ENCODE measurements around the gene NOVA1.
"Not testable (repeated sequence)": the region's sequence is repeated elsewhere in the genome, so short reads cannot be mapped to it uniquely, and the experiment has no call there.

NOVA1 gene, protein sequence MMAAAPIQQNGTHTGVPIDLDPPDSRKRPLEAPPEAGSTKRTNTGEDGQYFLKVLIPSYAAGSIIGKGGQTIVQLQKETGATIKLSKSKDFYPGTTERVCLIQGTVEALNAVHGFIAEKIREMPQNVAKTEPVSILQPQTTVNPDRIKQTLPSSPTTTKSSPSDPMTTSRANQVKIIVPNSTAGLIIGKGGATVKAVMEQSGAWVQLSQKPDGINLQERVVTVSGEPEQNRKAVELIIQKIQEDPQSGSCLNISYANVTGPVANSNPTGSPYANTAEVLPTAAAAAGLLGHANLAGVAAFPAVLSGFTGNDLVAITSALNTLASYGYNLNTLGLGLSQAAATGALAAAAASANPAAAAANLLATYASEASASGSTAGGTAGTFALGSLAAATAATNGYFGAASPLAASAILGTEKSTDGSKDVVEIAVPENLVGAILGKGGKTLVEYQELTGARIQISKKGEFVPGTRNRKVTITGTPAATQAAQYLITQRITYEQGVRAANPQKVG
- 0 reads per million in 4 experiments for total RNA-seq

DNA sequence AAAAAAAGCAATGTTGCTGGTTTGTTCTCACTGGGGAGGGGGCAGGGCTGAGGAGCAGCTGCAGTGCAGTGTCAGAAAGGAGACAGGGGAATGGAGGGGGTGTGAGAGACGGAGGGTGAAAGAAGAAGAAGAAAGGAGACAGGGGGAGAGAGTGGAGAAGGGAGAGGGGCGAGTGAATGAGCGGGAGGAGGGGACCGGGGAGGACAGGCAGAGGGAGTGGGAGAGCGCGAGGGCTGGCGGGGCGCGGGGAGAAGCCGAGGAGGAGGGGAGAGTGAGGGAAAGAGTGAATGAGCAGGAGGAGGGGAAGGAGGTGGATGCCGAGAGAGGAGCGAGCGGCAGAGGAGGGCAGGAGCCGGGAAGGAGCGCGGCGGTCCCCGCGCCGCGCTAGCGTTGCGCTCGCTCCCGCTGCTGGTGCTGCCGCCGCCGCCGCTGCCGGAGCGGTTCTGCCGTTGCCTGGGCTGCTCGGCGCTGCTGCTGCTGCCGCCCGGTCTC lies at the start of gene NOVA1:
Gene NOVA1, minus strand, starts transcription at position 445 of the 492 bp plus-strand sequence. CDS start 597 bp downstream, outside the sequence.
- no peak for DNase-seq

DNA sequence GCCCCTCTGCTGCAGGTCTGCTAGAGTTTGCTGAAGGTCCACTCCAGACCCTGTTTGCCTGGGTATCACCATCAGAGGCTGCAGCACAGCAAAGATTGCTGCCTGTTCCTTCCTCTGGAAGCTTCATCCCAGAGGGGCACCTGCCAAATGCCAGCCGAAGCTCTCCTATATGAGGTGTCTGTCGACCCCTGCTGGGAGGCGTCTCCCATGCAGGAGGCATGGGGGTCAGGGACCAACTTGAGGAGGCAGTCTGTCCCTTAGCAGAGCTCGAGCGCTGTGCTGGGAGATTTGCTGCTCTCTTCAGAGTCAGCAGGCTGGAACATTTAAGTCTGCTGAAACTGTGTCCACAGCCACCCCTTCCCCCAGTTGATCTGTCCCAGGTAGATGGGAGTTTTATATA lies 47.2 kb upstream of the NOVA1 start:
- DNase-seq: not testable (repeated sequence)

DNA sequence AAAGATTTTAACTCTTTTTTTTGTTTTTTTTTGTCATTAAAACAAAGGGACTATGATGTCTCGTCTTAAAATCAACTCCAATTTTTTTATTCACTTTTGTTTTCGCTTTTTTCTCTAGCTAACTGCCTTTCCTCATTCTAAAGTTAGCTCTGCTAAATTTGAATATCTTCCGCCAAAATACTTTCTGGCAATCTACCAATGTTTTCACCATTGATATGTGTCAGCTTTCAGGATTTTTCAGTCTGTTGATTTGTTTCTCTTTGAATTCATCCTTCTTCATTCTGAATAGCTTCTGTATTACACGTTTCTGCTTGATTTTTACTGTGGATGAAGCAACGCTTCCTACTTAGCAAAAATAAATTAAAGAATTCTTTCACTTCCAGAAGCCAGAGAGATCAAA lies 38.7 kb upstream of the NOVA1 start:
- DNase-seq: no peak

DNA sequence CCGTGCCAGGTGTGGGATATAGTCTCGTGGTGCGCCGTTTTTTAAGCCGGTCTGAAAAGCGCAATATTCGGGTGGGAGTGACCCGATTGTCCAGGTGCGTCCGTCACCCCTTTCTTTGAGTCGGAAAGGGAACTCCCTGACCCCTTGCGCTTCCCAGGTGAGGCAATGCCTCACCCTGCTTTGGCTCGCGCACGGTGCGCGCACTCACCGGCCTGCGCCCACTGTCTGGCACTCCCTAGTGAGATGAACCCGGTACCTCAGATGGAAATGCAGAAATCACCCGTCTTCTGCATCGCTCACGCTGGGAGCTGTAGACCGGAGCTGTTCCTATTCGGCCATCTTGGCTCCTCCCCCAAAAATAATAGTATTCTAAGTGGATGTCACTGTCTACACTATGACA lies 37.1 kb upstream of the NOVA1 start:
- not testable (repeated sequence) for DNase-seq

DNA sequence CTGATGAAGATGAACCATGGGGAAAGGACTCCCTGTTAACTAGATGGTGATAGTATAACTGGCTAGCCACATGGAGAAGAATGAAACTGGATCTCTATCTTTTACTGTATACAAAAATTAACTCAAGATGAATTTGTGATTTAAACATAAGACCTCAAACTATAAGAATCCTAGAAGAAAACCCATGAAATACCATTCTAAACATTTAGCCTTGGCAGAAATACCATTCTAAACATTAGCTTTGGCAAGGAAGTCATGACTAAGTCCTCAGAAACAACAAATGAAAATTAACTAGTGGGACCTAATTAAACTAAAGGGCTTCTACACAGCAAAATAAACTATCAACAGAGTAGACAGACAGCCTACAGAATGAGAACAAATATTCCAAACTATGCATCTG lies 28.4 kb upstream of the NOVA1 start:
- no peak for DNase-seq

DNA sequence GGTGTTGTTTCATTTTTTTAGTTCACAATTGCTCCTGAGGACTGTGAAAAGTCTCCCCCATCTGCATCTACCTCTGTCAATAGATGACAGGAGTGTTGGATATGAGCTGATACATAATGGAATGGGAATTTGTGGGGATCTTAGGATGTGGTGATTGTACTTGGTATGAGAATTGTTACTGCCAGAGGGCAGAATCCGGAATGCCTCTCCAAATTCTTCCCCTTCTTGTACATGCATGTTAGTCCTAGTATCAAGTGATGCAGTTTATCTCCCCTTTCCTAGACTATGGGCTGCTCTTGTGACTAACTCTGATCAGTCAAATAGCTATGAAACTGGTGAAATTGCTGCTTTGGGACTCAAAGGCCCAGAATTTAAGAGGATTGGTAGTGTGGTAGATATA lies 24.8 kb upstream of the NOVA1 start:
- no peak for DNase-seq

DNA sequence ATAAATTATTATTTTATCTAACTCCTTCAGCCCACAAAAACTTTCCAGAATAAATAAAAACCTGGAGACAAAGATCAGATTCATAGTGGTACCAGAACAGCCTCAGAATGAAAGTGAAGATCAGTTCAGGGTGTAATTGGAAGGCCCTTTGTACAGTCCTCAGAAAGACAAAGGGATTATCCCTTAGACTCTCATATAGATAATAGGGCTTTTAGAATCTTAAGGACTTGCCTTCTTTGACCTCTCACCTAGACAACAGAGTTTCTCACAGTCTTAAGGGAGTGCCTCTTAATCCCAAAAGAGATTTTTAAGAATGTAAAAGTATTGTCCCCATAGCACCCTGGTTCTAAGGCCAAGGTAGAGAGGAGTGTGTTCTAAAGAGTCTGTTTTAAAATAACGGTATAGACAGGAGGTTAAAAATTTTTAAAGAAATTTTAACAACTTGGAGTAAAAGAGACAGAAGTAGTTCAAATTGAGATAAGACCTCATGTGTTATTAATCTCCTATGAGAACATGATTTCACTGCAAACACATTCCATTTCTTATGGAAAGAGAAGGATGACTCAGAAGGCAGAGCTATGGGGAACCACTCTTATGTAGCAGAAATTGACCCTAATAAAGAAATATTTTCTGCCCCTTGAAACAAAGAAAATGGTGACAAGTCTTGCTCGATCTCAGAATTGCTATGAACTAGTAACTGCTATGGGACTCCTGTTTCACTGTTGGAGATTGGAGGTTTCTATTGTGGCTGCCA lies 24.2 kb upstream of the NOVA1 start:
- DNase-seq: no peak

DNA sequence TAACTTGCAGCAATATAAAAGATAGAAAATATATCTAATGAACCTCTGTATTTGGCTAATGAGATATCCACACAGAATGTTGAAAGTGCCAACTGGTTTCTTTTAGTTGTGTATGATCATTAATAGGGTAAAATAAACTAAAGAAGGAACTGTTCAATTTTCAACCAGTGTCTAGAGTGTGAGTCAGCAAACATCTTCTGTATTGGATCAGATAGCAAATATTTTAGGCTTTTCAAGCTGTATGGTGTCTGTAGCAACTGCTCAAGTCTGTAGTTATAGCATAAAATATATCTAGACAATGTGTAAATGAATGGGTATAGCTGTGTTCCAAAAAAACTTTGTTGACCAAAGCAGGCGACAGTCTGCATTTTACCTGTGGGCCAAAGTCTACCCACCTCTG lies 23.5 kb upstream of the NOVA1 start:
- DNase-seq: no peak

DNA sequence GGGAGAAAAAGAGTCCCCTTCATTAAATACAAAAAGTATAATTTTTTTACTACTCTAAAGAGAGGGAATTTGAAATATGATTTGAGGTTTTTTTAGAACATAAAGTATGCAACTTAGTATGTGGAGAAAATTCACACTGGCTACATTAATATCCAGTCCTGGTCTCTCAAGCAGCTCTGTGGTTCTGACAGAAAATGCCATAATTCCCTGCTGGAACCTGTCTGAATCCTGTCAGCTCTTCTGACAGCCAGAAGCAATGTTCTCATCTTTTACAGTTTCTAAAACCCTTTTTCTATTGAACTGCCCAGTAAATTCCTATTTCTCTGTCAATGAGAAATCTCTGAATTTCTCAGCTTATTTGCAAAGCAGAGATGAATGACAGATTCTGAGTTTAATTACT lies 13.4 kb upstream of the NOVA1 start:
- DNase-seq: no peak

DNA sequence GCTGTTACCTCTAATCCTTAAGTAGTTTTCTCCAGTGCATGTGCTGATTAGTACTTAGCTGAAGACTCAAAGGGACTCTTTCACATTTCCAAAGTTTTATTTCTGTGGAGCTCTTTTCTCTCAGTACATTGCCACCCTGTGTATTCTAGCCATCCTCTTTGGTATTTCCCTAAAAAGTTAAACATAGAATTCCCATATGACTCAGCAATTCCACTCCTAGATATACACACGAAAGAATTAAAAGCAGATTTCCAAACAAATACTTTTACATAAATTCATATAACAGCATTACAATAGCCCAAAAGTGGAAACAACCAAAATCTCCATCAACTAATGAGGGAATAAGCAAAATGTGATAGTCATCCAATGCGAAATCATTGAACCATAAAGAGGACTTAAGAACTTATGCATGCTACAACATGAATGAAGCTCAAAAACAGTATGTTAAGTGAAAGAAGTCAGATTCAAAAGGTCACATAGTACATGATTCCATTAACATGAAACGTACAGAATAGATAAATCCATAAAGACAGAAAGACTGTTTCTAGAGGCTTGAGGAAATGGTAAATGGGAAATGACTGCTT lies 9.0 kb upstream of the NOVA1 start:
- no peak for DNase-seq

DNA sequence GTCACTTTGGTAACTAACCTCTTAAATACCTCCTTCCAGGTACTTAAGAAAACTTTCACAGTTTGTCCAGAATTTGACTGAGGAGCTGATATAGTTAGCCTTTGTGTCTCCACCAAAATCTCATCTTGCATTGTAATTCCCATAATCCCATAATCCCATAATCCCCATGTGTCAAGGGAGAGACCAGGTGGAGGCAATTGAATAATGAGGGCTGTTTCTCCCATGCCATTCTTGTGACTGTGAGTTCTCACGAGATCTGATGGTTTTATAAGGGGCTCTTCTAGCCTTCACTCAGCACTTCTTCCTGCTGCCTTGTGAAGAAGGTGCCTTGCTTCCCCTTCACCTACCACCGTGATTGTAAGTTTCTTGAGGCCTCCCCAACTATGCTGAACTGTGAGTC lies 7.8 kb upstream of the NOVA1 start:
- DNase-seq: no peak

DNA sequence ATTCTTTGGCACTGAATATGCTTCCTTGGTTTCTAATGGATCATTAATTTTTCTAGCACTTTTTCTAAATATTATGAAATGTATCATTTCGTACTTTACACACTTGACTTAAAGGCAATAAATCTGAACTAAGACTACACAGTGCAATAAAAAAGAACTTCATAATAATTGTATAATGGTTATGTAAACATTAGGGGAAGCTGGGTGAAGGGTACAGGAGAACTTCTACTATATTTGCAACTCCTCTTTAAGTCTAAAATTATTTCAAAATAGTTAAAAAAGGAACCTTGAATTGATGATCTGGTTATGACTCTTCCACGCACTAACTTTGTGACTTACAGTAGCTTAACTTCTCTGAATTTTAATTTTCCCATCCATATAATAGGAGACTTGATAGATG lies 5.1 kb upstream of the NOVA1 start:
- no peak for DNase-seq

DNA sequence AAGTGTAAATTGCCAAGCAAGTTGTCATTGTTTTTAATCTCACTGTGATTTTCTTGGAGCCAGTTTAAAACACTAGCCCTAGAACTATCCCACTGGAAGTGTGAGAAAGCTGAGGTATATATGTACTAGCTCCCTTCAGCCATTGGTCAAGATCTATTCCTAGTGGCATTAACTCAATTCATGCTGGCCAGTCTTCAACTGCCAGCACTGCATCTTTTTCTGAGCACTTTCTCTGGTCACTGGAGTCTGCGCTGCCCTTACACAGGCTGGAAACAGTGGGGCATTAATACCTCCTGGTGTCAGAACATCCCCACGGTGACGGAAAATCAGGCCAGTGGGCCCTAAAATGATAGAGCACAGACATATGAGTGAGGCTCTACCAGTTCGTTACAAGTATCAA lies 4.0 kb upstream of the NOVA1 start:
- DNase-seq: no peak

DNA sequence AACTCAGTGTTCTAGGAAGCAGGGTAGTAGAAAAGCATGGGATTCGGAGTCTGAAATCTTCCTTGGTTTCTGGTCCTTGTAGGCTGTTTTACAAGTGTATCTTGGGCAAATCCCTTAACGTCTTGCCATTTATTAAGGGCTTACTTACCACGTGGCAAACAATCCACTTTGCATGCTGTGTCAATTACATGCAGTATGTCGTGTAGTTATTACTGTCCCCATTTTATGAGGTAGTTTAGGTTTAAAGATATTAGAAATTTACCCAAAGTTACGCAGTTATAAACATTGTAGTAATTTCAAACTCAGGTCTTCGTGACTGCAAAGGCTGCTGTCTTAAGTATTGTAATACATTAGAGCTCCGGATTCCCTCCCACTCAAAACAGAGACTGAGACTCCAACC lies 1.5 kb upstream of the NOVA1 start:
- no peak for DNase-seq

DNA sequence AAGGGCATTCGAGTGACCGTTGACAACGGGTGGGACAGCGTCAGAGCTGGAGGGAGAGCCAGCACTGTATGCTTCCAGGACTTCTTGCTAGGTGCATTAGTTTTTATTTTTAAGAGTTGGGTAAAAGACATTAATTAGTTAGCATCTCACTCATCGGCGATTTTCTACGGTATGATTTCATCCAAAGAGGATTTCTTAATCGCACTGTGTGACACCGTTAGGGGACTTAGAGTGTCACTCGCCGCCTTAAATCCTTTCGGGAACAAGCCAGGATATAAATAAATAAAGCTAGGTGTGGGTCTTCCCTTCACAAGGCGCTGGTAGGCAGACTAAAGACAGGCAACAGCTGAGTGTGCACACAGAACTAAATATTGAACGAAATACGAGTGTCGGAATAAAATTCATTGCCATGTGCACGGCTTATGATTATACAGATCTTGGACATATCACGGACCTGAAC lies 869 bp upstream of the NOVA1 start:
- no peak for DNase-seq

DNA sequence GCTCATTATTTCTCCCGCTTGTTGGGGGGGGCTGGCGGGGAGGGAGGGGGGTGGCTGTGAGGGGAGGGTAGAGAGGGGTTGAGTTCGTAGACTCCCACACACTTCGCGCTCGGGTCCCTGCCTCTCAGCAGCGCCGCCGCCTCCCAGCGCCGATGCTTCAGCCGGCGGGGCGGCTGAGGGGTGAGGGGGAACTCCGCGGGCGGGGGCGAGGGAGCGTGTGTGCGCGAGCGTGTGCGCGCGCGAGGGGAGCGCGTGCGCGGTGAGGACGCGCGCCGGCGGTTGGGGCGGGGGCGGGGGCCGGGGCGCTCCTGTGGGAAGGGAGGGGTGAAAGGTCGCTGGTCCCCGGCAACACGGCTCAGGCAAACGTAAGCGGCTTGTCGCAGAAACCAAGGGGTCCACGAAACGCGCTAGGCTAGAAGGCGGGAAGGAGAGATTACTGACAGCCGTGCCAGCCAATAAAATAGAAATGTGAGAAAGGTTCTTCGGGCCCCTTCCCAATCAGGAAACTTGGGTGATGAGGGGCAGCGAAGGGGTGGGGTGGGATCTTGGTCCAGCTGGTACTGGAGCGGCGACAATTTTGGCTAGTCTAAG lies 343 bp upstream of the NOVA1 start:
- DNase-seq: no peak

DNA sequence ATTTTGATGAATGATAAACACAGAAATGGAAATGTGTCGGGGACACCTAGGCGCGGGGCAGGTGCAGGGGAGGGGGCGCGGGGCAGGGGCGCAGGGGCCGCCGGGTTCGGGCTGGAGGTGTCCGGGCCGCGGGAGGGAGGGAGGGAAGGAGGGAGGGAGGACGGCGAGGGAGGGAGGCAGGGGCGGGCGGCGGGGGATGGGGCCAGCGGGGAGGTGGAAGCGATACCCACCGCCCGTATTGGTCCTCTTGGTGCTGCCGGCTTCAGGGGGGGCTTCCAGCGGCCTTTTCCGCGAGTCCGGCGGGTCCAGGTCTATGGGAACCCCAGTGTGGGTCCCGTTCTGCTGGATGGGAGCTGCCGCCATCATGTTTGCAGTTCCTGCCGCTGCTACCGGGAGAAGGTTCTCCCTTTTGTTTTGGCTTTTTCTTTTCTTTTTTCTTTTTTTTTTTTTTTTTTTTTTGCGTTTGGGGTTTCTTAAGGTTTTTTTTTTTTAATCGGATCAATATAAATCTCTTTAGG lies 703 bp downstream of the NOVA1 start:
- no peak for DNase-seq

DNA sequence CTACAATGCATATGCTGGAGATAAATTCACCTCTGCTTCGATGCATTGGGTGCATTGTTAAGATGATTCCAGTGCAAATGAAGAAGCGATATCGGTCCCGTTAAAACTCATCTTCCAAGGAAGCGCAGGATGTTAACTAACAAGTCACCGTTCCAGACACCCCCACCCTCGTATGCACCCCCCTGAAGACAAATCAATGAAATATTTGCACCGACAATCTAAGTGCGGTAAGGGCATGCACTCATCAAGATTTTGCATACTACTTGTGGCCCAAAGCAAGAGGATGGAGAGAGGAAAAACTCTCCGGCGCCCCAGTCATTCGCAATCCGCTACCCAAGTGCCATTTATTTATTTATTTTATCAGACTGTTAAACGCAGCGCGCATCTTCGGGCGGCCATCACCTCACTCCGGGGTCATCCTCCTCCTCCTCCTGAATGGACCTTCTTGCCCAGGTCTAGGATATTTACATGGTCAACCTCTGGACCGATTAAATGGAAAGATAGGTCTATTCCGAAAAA lies 1.2 kb downstream of the NOVA1 start:
- DNase-seq: no peak

DNA sequence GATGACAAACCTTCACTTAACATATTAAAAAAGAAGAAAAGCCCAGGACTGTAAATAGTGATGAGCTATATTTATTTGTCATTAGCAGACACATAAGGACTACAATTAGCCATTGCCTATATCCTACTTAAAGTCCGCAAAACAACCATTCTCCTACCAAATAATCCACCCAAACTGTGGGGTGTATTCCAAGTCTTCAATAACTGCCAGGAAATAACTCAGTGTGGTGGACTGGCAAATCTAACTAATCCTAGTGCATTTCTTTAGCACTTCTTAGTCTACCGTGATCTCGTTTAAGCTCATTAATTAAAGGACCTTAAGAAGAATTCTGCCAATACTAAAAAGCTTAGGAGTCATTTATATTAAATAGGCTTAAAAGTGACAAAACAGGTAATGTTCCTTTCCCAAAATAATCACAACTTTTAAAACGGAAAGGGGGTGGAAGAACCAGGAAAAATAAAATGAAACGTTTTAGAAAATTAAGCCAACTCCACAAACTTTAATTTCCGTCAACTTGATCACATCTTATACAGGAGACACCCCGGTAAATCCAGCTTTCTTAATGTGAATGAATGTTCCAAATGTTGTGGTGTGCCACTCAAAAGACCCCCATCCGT lies 1.8 kb downstream of the NOVA1 start:
- DNase-seq: no peak

DNA sequence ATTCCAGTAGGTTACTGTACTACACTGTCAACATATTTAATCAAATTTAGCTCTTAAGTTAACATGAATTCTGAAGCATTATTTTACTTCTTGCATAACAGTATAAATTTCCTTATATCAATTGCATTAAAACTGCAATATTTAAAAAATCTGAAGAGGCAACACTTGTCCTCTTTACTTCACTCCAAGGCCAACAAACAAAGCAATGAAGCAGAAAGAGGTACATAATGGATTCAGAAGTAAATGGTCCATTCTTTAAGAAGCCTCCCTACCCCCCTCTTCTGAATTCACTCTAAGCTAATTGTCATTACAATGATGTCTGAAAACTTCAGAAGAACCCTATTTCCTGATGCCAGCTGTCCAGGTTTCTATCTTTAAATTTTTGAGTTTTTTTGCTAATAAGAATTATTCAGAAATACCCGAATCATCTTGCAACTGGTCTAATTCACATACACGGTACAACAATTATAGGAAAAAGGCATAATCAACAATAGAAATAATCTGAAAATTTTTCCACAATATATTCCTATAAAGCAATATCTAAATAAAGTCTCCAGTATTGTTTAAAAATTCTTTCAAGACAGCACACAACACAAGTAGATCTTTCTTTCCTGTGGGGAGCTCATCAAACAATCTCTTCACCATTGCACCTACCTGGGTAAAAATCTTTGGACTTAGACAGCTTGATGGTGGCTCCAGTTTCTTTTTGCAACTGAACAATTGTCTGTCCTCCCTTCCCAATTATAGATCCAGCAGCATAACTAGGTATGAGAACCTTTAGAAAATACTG lies 2.9 kb downstream of the NOVA1 start:
- DNase-seq: no peak

DNA sequence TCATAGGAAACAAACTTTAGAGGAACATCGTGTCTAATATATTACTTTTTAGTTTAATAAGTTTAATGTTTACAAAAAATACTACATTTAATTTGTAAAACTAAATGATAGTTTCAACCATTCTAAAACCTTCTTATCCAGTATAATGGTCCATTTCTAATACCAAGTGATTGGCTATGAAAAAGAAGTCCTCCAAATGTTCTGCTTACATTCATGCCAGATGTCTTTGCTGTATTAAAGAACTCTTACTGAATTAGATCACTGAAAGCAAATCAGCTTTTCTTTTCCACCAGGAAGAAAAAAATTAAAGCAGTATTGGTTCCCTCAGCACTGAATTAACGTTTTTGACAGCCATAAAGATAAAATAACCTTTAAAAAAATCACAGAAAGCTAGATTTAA lies 3.7 kb downstream of the NOVA1 start:
- no peak for DNase-seq

Measured in effector CD8-positive, alpha-beta T cell (primary cell).